ENCODE measurements around the gene NOTUM.
"Not testable (repeated sequence)": the region's sequence is repeated elsewhere in the genome, so short reads cannot be mapped to it uniquely, and the experiment has no call there.

NOTUM gene

GRCh38 chr17:81996232-81996756 is 35.3 kb upstream of the NOTUM start:
- no peak for DNase-seq (ENCODE audit: low read depth, low spot score)

- DNase-seq (ENCODE audit: low read depth, low spot score): no peak
Observed at GRCh38 chr17:81995463-81996231, 34.7 kb upstream of the NOTUM start.

GRCh38 chr17:81994593-81995462 is 33.8 kb upstream of the NOTUM start:
- no peak for DNase-seq (ENCODE audit: low read depth, low spot score)

GRCh38 chr17:81993729-81994592 is 33.0 kb upstream of the NOTUM start:
- DNase-seq (ENCODE audit: low read depth, low spot score): no peak

- no peak for DNase-seq (ENCODE audit: low read depth, low spot score)
Observed at GRCh38 chr17:81992306-81993102, 31.5 kb upstream of the NOTUM start.

GRCh38 chr17:81991684-81992305 is 30.8 kb upstream of the NOTUM start:
- DNase-seq (ENCODE audit: low read depth, low spot score): no peak

- DNase-seq (ENCODE audit: low read depth, low spot score): no peak
Observed at GRCh38 chr17:81990836-81991683, 30.1 kb upstream of the NOTUM start.

GRCh38 chr17:81987161-81987770 is 26.3 kb upstream of the NOTUM start:
- no peak for DNase-seq (ENCODE audit: low read depth, low spot score)

- DNase-seq (ENCODE audit: low read depth, low spot score): no peak
Observed at GRCh38 chr17:81986606-81987005, 25.6 kb upstream of the NOTUM start.

GRCh38 chr17:81984773-81985410 is 23.9 kb upstream of the NOTUM start:
- DNase-seq (ENCODE audit: low read depth, low spot score): no peak

- no peak for DNase-seq (ENCODE audit: low read depth, low spot score)
Observed at GRCh38 chr17:81983639-81984373, 22.8 kb upstream of the NOTUM start.

- DNase-seq (ENCODE audit: low read depth, low spot score): no peak
Observed at GRCh38 chr17:81983011-81983638, 22.1 kb upstream of the NOTUM start.

- not testable (repeated sequence) for DNase-seq (ENCODE audit: low read depth, low spot score)
Observed at GRCh38 chr17:81981511-81981910, 20.5 kb upstream of the NOTUM start.

GRCh38 chr17:81980707-81981343 is 19.8 kb upstream of the NOTUM start:
- DNase-seq (ENCODE audit: low read depth, low spot score): no peak

GRCh38 chr17:81980122-81980521 is 19.1 kb upstream of the NOTUM start:
- DNase-seq (ENCODE audit: low read depth, low spot score): no peak

- no peak for DNase-seq (ENCODE audit: low read depth, low spot score)
Observed at GRCh38 chr17:81978524-81979298, 17.7 kb upstream of the NOTUM start.
